ENCODE data around the gene APBA2.
"Not testable (repeated sequence)": the region's sequence is repeated elsewhere in the genome, so short reads cannot be mapped to it uniquely, and the experiment has no call there.

APBA2 gene

GRCh38 chr15:29044503-29044901, 158.7 kb downstream of the APBA2 start:
- DNase-seq = no peak

- not testable (repeated sequence) for DNase-seq
Measured at GRCh38 chr15:29045161-29045560, 159.4 kb downstream of the APBA2 start.

DNA sequence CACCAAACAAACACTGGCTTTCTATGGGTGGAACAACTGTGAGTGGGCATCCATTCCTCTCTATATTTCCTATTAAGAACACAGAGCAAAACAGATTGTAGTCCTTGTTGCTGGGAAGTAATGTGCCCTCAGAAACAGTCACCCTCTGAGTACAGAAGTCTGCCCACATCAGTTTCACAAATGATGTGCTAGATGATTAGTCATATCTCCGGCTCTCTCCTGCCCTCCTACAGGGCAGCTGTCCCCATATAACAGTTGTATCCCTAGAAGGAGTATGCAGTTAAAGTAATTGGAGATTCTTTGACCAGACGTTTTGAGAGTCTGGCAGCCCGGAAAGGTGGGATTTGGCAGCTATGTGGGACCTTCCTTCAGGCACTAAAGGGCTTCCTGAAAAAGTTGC, 159.9 kb downstream of the APBA2 start:
- DNase-seq = peak; percentile 1 to 21 (median 7)

DNA sequence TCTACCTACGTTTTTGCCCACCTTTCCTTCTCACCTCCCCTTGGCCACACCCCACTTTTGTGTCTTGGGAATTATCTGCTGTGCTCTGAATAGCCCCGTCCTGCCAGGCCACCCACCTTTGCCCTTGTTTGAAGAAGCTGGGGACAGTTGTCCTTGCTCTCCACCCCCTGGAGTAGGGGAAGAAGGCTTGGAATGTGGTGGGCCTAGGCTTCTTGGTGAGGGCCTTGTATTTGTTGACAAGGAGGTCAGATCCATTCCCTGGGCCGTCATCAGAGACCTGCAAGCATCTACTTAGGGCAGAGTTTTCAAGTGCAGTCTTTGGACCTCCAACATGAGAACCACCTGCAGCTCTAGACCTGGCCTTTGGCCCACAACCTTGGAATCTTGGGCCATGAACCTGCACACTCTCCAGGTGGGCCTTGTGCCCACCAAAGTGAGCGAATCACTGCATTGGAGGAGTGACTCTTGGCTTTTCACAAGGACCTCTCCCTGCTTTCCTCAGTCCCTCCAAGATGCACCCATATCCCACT, 160.6 kb downstream of the APBA2 start:
- no peak for DNase-seq

DNA sequence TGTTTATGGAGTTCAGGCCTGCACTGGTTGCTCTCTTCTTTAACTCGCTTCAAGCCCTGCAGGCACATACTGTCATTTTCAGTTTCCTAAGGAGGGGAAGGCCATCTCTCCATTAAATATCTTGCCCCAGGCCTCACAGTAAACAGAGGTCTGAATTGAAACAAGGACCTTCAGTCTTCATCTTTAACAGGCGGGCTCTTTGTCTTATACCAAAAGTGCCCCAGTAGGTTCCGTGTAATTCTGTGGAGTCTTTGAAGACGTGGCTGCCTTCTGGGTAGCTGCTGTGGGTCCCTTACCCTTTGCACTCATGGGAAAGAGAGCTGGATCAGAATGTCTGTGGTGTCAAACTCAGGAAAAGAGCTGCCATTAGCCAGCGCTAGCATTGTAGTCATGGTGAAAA, 161.2 kb downstream of the APBA2 start:
- DNase-seq = no peak

GRCh38 chr15:29048011-29048410, 162.2 kb downstream of the APBA2 start:
- DNase-seq = no peak

- no peak for DNase-seq
Measured at GRCh38 chr15:29050870-29051269, 165.1 kb downstream of the APBA2 start.

- DNase-seq = no peak
Measured at GRCh38 chr15:29051422-29051821, 165.6 kb downstream of the APBA2 start.

- DNase-seq = no peak
Measured at GRCh38 chr15:29053006-29053405, 167.2 kb downstream of the APBA2 start.

- no peak for DNase-seq
Measured at GRCh38 chr15:29053661-29054131, 167.9 kb downstream of the APBA2 start.

DNA sequence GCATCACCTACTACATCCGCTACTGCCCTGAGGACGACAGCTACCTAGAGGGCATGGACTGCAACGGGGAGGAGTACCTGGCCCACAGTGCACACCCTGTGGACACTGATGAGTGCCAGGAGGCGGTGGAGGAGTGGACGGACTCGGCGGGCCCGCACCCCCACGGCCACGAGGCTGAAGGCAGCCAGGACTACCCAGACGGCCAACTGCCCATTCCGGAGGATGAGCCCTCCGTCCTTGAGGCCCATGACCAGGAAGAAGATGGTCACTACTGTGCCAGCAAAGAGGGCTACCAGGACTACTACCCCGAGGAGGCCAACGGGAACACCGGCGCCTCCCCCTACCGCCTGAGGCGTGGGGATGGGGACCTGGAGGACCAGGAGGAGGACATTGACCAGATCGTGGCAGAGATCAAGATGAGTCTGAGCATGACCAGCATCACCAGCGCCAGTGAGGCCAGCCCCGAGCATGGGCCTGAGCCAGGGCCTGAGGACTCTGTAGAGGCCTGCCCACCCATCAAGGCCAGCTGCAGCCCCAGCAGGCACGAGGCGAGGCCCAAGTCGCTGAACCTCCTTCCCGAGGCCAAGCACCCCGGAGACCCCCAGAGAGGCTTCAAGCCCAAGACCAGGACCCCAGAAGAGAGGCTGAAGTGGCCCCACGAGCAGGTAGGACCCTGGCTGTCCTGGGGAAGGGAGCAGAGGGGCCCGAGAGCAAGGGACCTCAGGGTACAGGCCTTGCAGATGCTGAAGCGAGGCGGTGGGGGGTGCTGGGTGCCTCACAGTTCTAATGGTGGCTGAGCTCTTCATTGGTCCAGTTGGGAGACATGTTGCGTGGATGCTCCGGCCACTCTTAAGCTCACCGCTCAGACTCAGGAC, 168.6 kb downstream of the APBA2 start:
- DNase-seq = no peak

DNA sequence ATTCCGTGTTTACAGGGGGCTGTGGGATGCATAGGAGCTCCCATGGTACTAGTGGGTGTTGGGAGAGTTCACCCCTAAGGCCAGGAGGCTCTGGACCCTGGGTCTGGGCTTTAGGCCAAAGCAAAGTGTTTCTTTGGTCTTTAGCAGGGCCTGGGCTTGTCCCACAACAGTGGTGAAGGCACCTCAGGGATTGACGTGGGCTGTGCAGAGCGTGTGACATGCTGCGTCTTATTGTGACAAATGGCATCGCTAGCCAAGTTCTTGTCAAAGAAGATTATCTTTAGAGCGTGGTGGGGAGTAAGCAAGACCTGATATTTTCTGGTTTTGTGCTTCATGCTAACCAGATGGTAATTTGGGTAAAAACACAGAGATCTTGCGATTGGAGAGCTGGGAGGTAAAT, 170.1 kb downstream of the APBA2 start:
- DNase-seq = no peak

GRCh38 chr15:29056839-29057450, 171.2 kb downstream of the APBA2 start:
- DNase-seq = no peak

GRCh38 chr15:29057856-29058255, 172.1 kb downstream of the APBA2 start:
- no peak for DNase-seq

DNA sequence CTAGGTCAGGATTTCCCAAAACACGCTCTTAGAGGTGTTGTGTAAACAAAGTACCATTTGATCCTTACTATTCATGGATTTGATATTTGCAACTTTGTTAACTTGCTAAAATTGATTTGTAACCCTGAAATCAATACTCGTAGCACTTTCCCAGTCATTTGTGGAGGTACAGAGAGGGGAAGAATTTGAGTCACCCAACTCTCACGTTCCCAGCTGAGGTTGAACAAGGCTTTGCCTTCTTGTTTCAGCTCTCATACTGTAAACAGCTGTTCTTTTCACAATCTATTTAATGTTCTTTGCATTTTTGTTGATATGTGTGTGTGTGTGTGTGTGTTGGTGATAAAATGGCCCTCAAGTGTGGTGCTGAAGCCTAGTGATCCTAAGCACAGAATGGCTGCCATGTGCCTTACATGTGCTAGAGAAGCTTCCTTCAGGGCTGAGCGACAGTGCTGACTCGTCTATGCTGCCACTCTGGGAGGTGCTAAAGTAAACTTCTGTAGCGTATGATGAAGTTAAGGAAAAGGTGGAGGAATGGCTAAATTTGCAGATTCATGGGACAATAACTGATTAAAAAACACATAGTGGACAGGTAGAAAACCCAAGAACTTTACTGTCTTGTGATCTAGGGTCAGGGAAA, 173.2 kb downstream of the APBA2 start:
- no peak for DNase-seq

DNA sequence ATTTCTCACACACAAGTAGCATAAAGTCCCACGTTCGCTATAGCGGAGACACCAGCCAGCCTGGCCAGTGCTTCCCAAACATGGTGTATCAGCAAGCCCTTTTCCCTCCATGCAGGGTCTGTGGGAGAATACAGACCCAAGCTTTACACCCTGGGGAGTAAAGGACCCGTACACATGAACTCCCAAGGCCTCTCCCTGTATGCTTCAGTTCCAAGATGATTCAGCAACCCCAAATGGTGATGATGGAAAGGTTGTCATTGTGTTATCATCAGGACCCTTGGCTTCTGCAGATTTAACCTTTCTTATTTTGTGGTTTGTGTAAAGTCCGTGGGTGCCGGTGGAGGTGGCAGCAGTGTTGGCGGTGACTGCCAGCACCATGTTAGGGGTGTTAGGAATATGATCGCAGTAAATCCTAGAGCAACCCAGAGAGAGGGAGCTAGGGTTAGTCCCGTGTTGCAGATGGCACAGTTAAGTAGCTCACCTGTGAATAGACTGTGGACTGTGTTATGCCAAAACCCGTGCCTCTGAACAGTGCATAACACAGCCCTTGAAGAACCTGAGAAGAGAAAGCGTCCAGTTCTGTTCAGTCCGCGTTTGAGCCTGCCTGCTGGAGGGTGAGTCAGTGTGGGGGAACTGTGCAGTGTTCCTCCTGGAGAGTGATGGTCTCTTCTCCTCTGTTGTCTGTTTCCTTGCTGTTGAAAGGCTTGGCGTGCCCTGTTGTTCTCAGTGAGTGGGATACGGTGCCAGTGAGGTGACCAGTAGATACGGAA, 174.3 kb downstream of the APBA2 start:
- no peak for DNase-seq

- DNase-seq = no peak
Measured at GRCh38 chr15:29061746-29062145, 176.0 kb downstream of the APBA2 start.

DNA sequence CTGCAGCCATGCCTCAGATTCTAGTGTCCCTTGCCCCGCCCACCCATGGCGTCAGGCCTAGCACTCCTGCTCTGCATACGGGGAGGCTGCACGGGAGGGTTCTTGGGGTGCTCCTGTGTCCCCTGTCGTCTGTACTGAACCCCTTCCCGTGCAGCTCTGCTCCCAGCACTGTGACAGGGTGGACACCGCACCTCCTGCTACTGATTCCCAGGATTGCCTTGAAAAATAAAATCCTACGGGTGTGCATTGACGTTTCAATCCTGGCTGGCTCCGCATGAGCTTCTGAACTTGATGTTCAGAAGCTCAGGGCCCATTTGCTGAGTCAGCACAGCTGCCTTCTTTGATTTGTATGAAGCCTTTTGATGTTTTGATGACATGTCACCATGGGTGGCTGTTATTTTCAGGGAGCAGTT, 176.4 kb downstream of the APBA2 start:
- no peak for DNase-seq

DNA sequence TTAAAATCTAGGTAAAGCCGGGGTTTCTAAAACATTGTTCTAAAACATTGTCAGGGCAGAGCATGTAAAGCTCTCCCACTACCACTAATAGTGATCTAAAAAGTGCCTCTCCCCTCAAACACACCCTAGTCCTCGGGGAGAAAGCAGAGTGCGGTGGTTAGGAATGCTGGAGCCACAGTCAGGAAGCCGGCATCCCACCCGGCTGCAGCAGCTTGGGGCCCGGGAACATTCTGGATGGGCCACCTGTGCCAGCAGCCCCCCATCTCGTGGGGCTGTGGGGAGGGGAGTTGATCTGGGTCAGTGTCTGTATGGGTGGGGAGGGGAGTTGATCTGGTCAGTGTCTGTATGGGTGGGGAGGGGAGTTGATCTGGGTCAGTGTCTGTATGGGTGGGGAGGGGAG, 176.9 kb downstream of the APBA2 start:
- no peak for DNase-seq

GRCh38 chr15:29063646-29064045, 177.9 kb downstream of the APBA2 start:
- DNase-seq = no peak

GRCh38 chr15:29064290-29064689, 178.5 kb downstream of the APBA2 start:
- DNase-seq = no peak

DNA sequence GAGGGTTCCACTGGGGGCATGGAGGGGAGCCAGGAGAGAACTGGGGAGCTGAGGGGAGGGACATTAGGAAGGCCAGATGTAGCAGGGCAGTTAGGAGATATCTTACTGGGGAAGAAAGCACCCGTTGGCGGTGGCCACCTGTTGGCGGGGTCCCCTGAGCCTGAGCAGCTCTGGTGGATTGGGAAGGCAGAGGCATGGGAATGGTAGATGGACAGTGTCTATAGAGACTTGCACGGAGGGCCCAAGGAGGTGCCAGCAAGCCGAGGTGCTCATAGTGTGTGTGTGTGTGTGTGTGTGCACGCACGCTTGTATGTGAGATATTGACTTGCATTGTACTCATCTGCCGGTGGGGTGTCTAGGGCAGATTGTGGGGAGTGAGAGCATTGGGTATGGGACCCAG, 179.0 kb downstream of the APBA2 start:
- no peak for DNase-seq

DNA sequence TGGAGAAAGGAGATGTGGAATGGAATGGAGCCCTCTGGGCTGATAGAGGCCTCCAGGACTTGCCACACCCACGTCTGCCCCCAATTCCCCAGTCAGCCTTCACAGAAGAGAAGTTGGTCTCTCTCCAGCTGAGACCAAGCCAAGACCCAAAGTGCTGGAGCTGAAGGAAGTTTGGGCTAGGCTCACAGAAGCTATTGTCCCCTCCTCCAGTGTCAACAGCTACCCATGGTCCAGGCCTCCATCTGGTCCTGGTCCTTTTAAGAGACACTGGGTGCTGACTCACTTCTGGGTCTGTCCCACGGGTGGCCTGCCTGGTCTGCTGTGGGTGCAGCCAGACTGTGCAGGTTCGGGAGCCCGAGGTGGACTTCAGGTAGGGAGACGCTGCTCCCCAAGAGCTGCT, 179.8 kb downstream of the APBA2 start:
- no peak for DNase-seq
